HPDE6-E6E7 (cell line): ENCODE results near the gene TMEM126B.
"Not testable (repeated sequence)": the region's sequence is repeated elsewhere in the genome, so short reads cannot be mapped to it uniquely, and the experiment has no call there.

Experiments
- DNase-seq: peaks from one replicate; pipeline ENCODE4 v3.0.0; 2011; ENCODE audit warnings: missing footprints; ENCODE audit errors: extremely low spot score

The TMEM126B gene

GRCh38 chr11:85627998-85628770 is at the start of gene TMEM126B:
TMEM126B (plus strand) TSS chr11:85628593; CDS start chr11:85628608, 15 bp downstream.
- DNase-seq = peak; percentile 81

GRCh38 chr11:85582111-85582510 is 46.3 kb upstream of the TMEM126B start:
- DNase-seq = no peak

GRCh38 chr11:85589373-85589772 is 39.0 kb upstream of the TMEM126B start:
- no peak for DNase-seq

- peak; percentile 37 for DNase-seq
Observed at GRCh38 chr11:85590848-85591483, 37.4 kb upstream of the TMEM126B start.

- DNase-seq = peak; percentile 31
Observed at GRCh38 chr11:85595285-85595884, 33.0 kb upstream of the TMEM126B start.

- no peak for DNase-seq
Observed at GRCh38 chr11:85596886-85597285, 31.5 kb upstream of the TMEM126B start.

- no peak for DNase-seq
Observed at GRCh38 chr11:85599083-85599482, 29.3 kb upstream of the TMEM126B start.

- no peak for DNase-seq
Observed at GRCh38 chr11:85602526-85603213, 25.7 kb upstream of the TMEM126B start.

- DNase-seq = no peak
Observed at GRCh38 chr11:85603220-85603619, 25.2 kb upstream of the TMEM126B start.

- not testable (repeated sequence) for DNase-seq
Observed at GRCh38 chr11:85606237-85606636, 22.2 kb upstream of the TMEM126B start.

GRCh38 chr11:85608621-85609020 is 19.8 kb upstream of the TMEM126B start:
- not testable (repeated sequence) for DNase-seq

GRCh38 chr11:85609286-85609685 is 19.1 kb upstream of the TMEM126B start:
- not testable (repeated sequence) for DNase-seq

GRCh38 chr11:85611643-85612042 is 16.8 kb upstream of the TMEM126B start:
- not testable (repeated sequence) for DNase-seq

GRCh38 chr11:85619499-85619898 is 8.9 kb upstream of the TMEM126B start:
- DNase-seq = no peak

- no peak for DNase-seq
Observed at GRCh38 chr11:85620256-85620655, 8.1 kb upstream of the TMEM126B start.

- no peak for DNase-seq
Observed at GRCh38 chr11:85626496-85626895, 1.9 kb upstream of the TMEM126B start.

- peak; percentile 22 for DNase-seq
Observed at GRCh38 chr11:85627332-85627997, 928 bp upstream of the TMEM126B start, which contains the start of gene DLG2. DLG2 (minus strand) TSS chr11:85627344.

GRCh38 chr11:85628771-85629341 is 463 bp downstream of the TMEM126B start:
- DNase-seq = no peak

GRCh38 chr11:85634747-85635146 is 6.4 kb downstream of the TMEM126B start:
- DNase-seq = no peak

GRCh38 chr11:85643191-85643614 is 14.8 kb downstream of the TMEM126B start:
- no peak for DNase-seq

- DNase-seq = no peak
Observed at GRCh38 chr11:85647078-85647477, 18.7 kb downstream of the TMEM126B start.
